Measurements from ENCODE around the gene RCAN2. TPM values are rescaled to one million over a fixed set of nuclear protein-coding genes. Genes with fewer than 3 reads are reported as not detected.

The RCAN2 gene
- total RNA-seq, 2 donors from 2014 or later, result 1.3 to 7.4 TPM

DNA sequence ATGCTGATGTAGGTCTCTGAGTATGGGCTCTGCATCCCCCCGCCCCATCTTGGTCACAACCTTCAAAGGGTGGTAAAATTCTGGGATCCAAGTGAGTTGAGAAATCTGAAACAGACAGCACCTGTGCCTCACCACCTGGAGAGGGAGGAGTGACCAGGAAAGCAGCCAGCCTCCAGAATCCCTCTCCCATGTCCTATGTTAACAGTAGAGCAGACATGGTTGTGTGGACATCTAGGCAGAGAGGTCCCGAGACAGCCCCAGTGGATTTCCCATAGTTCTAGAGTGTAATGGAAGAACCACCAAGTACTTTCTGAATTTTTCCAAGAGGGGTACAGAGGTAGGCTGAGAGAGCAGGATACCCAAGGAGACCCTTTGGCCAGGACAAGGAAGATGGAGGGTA is 216.7 kb downstream of the RCAN2 start:
- DNase-seq, result no peak
- no peaks in the 10 kb centered on the region for H3K4me1 Mint-ChIP-seq (ENCODE audit: low read depth)
- H3K4me3 Mint-ChIP-seq, result no peak overlapping the region
- ATAC-seq (replicated peaks in 1 of 2), result no peak
- H3K36me3 Mint-ChIP-seq (ENCODE audit: insufficient read depth in 2 of 2), result no peaks in the 10 kb centered on the region
- H3K27me3 Mint-ChIP-seq (ENCODE audit: low read depth), result peaks cover 34% of the 10 kb centered on the region
- no peak overlapping the region for H3K27ac Mint-ChIP-seq
- H3K9me3 Mint-ChIP-seq, result no peaks in the 10 kb centered on the region

DNA sequence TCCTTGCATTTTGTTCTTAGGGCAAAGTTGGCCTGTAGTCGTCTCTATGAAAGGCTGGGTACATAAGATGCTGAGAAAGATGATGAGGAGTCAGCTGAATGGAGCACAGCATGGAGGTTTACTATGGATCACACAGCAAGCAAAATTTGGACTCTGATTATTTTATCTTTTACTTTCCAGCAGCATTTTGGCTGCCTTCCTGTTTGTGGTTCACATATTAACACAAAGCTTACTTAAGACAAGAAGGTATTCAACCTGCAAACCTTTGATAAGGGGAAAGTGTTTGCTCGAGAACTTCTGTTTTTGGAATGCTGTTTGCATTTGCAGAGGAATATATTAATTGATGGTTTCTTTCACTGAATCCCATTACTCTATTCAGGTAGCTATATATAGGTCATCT is 217.3 kb downstream of the RCAN2 start:
- Mint-ChIP-seq H3K27ac (no peak overlapping the region), H3K27me3 (ENCODE audit: low read depth) (peaks cover 34% of the 10 kb centered on the region), H3K4me3 (no peak overlapping the region), H3K9me3 (no peaks in the 10 kb centered on the region), H3K36me3 (ENCODE audit: insufficient read depth in 2 of 2) (no peaks in the 10 kb centered on the region), H3K4me1 (ENCODE audit: low read depth) (no peaks in the 10 kb centered on the region)
- ATAC-seq (replicated peaks in 1 of 2) (no peak), DNase-seq (no peak)

DNA sequence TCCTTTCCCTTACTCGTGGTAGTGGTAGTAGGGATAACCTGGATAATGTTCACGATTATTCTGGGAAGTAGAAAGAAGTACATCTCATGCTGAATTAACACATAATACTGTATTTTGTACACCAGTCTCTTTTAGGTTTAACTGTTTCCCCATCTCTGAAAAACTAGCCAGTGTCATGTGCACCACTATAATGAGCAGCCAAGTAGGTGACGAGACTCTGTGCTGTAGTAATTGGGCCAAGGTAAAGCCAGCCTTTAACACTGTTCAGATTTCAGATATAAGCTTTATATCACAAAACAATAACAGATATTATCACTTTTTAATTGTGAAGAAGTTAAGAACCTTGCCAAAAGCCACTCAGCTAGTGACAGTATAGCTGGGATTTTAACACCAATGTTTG is 219.5 kb downstream of the RCAN2 start:
- no peak for DNase-seq
- Mint-ChIP-seq H3K4me3 (no peak overlapping the region), H3K4me1 (ENCODE audit: low read depth) (no peaks in the 10 kb centered on the region), H3K27me3 (ENCODE audit: low read depth) (peaks cover 24% of the 10 kb centered on the region), H3K36me3 (ENCODE audit: insufficient read depth in 2 of 2) (no peaks in the 10 kb centered on the region), H3K27ac (no peak overlapping the region), H3K9me3 (no peaks in the 10 kb centered on the region)
- no peak for ATAC-seq (replicated peaks in 1 of 2)

DNA sequence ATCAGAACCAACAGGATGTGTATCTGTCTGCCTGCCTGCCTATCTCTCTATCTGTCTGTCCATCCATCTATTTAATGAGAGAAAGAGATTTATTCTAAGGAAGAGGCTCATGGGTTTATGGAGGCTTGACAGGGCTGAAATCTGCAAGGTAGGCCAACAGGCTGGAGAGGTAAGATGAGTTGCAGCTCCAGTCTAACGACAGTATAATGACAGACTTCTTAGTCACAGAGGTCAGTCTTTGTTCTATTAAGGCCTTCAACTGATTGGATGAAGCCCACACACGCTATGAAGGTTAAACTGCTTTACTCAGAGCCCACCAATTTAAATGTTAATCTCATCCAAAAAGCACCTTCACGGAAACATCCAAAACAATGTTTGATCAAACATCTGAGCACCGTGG is 220.1 kb downstream of the RCAN2 start:
- no peak for DNase-seq
- peaks cover 24% of the 10 kb centered on the region for H3K27me3 Mint-ChIP-seq (ENCODE audit: low read depth)
- no peak overlapping the region for H3K4me3 Mint-ChIP-seq
- H3K9me3 Mint-ChIP-seq, result no peaks in the 10 kb centered on the region
- H3K4me1 Mint-ChIP-seq (ENCODE audit: low read depth), result no peaks in the 10 kb centered on the region
- H3K27ac Mint-ChIP-seq, result no peak overlapping the region
- no peak for ATAC-seq (replicated peaks in 1 of 2)
- no peaks in the 10 kb centered on the region for H3K36me3 Mint-ChIP-seq (ENCODE audit: insufficient read depth in 2 of 2)

DNA sequence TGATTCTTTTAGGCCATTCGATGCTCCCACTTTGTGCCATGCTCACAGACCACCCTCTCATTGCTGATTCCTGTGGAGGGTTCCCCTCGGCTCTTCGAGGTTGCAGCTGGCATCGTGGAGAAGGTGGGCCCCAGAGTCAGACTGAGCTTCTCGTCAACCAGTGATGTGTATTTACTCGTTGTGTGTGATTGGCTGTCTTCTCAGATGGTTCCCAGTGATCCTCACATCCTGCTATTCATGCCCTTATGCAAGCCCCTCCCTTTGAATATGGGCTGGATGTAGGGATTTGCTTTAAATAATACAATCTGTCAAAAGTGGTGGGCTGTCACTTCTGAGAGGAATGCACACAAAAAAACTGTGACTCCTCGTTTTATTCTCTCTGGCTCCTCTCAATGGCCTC is 220.9 kb downstream of the RCAN2 start:
- Mint-ChIP-seq H3K4me1 (ENCODE audit: low read depth) (no peaks in the 10 kb centered on the region), H3K27me3 (ENCODE audit: low read depth) (peaks cover 19% of the 10 kb centered on the region), H3K27ac (no peak overlapping the region), H3K4me3 (no peak overlapping the region), H3K9me3 (no peaks in the 10 kb centered on the region), H3K36me3 (ENCODE audit: insufficient read depth in 2 of 2) (no peaks in the 10 kb centered on the region)
- ATAC-seq (replicated peaks in 1 of 2) (no peak), DNase-seq (no peak)

DNA sequence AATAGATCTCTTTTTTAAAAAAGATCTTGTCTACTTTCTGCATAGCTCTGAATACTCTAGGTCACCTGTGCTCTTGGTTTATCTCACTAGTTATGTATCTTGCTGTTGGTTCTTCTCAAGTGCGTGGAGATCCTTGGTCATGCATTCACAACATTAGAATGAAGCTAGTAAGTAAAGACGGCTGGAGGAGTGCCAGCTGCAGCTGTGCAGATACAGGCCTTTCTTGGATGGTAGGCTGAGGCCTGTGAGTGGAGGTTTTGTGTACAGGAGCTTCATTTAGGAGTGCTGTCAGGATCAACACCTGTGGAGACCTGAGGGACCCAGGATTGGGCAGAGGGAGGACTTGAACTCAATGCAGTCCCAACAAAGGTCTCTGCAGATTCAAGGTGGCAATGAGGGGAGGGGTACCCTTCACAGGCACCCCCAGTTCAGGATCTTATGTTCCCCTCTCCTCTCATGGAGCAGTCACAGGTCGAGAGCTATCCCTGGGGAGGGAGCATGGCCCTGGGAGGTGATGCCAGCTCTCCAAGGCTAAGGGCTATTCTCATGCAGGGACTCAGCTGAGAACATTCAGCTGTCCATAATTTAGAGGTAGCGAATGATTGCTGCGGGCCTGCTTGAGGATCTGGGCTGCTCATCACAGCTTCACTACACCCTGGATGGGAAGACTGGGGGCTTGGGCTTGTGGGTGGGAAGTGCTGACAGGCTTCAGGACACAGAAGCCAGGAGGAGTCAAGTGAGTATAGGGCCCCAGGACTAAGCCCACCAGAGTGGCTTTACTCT is 221.6 kb downstream of the RCAN2 start:
- ATAC-seq (replicated peaks in 1 of 2) (no peak), DNase-seq (no peak)
- Mint-ChIP-seq H3K36me3 (ENCODE audit: insufficient read depth in 2 of 2) (no peaks in the 10 kb centered on the region), H3K27ac (no peak overlapping the region), H3K4me1 (ENCODE audit: low read depth) (no peaks in the 10 kb centered on the region), H3K4me3 (no peak overlapping the region), H3K27me3 (ENCODE audit: low read depth) (peaks cover 23% of the 10 kb centered on the region), H3K9me3 (no peaks in the 10 kb centered on the region)

DNA sequence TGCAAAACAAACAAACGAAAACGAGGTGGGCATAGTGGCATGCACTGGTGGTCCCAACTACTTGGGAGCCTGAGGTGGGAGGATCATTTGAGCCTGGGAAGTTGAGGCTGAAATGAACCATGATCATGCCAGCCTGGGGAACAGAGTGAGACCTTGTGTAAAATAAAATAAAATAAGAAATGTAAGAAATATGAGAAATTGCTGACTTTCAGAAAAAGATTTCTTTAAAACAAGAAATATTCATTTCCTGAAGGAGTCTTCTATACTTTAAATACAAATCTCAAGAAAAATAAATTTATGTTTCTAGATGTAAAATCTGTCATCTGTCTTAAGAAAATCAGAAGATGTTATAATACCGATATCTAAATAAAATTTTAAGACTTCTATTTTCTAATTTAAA is 223.7 kb downstream of the RCAN2 start:
- Mint-ChIP-seq H3K4me1 (ENCODE audit: low read depth) (no peaks in the 10 kb centered on the region), H3K4me3 (no peak overlapping the region), H3K27ac (no peak overlapping the region), H3K27me3 (ENCODE audit: low read depth) (peaks cover 17% of the 10 kb centered on the region), H3K9me3 (no peaks in the 10 kb centered on the region), H3K36me3 (ENCODE audit: insufficient read depth in 2 of 2) (peaks cover 0 to 1% of the 10 kb centered on the region in 2 donors)
- ATAC-seq (replicated peaks in 1 of 2) (no peak), DNase-seq (no peak)

DNA sequence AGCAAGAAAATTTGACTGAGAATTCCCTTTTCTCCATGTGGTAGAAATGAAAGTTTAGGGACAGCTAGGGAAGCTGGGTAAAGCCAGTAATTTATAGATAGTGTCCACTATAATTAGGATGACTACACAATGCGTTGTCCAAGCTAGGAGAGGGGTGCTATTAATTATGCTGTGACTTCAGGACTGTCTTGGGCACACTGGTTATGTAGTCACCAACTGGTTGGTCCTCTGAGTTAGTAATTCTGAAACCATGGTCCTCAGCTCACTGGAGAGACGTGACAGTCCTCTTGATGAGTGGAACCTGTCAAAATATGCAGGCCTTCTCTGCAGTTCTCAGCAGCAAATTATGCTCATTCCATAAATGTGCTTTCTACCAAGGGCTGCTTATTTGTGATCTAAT is 225.9 kb downstream of the RCAN2 start:
- Mint-ChIP-seq H3K4me3 (no peak overlapping the region), H3K27ac (no peak overlapping the region), H3K9me3 (no peaks in the 10 kb centered on the region), H3K27me3 (ENCODE audit: low read depth) (peaks cover 22% of the 10 kb centered on the region), H3K4me1 (ENCODE audit: low read depth) (no peaks in the 10 kb centered on the region), H3K36me3 (ENCODE audit: insufficient read depth in 2 of 2) (peaks cover 0 to 1% of the 10 kb centered on the region in 2 donors)
- DNase-seq, result no peak
- ATAC-seq (replicated peaks in 1 of 2), result no peak

DNA sequence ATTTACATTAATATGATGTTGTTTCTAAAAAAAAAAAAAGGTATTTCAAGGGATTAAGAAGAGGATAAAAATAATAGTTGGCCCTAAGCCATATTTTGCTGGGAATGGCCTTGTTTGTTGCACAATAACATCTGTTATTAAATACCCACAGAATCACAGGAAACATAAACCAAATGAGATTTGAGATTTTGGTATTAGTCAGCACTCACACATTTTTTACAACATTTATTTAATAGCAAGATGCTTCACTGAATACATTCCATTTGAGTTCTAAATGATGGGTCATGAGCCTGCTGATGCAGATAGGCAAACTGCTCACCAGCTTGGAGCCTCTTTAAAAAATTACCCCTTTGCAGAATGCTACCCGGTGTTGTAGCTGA is 227.6 kb downstream of the RCAN2 start:
- Mint-ChIP-seq H3K27me3 (ENCODE audit: low read depth) (peaks cover 22% of the 10 kb centered on the region), H3K4me3 (no peak overlapping the region), H3K27ac (no peak overlapping the region), H3K36me3 (ENCODE audit: insufficient read depth in 2 of 2) (peaks cover 0 to 1% of the 10 kb centered on the region in 2 donors), H3K4me1 (ENCODE audit: low read depth) (no peaks in the 10 kb centered on the region), H3K9me3 (no peaks in the 10 kb centered on the region)
- ATAC-seq (replicated peaks in 1 of 2) (no peak), DNase-seq (no peak)

DNA sequence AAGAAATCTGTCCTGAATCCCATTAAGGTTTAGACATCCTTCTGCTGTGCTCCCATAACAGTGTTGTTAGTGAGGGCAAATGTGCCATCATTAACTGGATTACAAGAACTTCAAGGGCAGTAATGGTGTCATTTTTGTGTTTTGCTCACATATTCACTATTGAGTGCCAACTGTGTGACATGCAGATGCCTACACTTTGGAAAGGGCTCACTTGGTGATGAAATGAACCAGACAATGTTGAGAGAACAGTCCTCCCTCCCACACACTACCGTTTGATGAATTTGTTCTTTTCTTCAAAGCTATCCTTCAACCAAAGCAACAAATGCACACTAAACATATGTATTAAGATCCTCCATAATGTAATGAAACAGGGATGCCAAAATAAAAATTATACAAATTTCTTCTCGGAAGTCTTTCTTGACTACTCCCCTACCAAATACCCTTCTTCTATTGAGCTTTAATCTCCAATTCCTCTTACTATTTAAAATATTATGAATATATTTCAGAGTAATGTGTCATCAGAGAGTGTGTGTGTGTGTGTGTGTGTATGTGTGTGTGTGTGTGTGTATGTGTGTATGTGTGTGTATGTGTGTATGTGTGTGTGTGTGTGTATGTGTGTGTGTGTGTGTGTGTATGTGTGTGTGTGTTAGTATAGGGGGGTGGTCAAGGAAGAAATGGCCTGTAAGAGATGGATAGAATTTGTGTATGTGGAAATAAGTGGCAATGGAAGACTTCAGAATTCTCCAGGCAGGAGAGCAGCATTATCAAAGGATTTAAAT is 228.1 kb downstream of the RCAN2 start:
- Mint-ChIP-seq H3K27ac (no peak overlapping the region), H3K36me3 (ENCODE audit: insufficient read depth in 2 of 2) (peaks cover 0 to 1% of the 10 kb centered on the region in 2 donors), H3K4me3 (no peak overlapping the region), H3K4me1 (ENCODE audit: low read depth) (no peaks in the 10 kb centered on the region), H3K9me3 (no peaks in the 10 kb centered on the region), H3K27me3 (ENCODE audit: low read depth) (peaks cover 22% of the 10 kb centered on the region)
- ATAC-seq (replicated peaks in 1 of 2) (no peak), DNase-seq (no peak)

DNA sequence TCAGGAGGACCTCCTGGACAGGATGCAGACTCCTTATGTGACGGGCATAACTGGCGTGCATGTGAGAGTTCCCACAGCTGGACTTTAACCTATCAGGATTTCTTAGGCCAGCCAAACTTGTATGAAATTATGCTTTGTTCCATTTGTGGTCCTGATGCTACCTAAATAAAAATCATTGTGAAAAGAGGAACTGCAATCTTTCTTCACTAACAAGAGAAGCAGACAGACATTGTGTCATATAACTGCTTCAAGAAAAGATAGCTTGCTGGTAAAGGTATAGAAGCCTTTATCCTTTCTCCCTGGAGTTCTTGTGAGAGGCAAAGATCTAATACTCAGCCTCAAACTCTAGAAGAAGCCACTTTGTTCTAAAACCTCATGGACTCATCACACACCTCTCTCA is 233.0 kb downstream of the RCAN2 start:
- Mint-ChIP-seq H3K9me3 (no peaks in the 10 kb centered on the region), H3K36me3 (ENCODE audit: insufficient read depth in 2 of 2) (peaks cover 0 to under 1% of the 10 kb centered on the region in 2 donors)
- no peak for ATAC-seq (replicated peaks in 1 of 2)

DNA sequence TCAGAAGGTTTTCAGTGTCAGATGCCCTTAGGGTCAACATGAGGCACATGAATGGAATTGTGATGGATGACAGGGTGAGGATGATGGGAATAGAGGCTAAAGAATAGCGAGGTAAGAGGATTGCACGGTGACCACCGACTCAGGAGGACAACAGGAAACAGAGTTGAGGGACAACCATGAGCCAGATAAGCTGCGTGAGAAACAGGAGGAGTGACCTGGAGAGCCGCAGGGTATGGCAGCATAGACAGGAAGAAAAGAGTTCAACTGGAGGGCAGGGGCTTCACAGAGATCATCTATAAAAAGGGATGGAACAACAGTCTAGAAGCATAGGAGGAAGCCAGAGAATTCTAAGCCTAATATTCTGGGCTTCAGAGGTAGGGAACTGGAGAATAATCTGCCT is 235.7 kb downstream of the RCAN2 start:
- H3K4me1 Mint-ChIP-seq (ENCODE audit: low read depth), result no peaks in the 10 kb centered on the region
- no peak overlapping the region for H3K27ac Mint-ChIP-seq
- H3K36me3 Mint-ChIP-seq (ENCODE audit: insufficient read depth in 2 of 2), result no peaks in the 10 kb centered on the region
- DNase-seq, result no peak
- no peaks in the 10 kb centered on the region for H3K27me3 Mint-ChIP-seq (ENCODE audit: low read depth)
- no peak for ATAC-seq (replicated peaks in 1 of 2)
- H3K9me3 Mint-ChIP-seq, result no peaks in the 10 kb centered on the region
- H3K4me3 Mint-ChIP-seq, result no peak overlapping the region

More for the DNA sequence above, 233.0 kb downstream of the RCAN2 start:
- no peak for DNase-seq
- H3K27me3 Mint-ChIP-seq (ENCODE audit: low read depth), result peaks cover 12% of the 10 kb centered on the region
- H3K4me1 Mint-ChIP-seq (ENCODE audit: low read depth), result no peaks in the 10 kb centered on the region
- no peak overlapping the region for H3K27ac Mint-ChIP-seq
- no peak overlapping the region for H3K4me3 Mint-ChIP-seq

DNA sequence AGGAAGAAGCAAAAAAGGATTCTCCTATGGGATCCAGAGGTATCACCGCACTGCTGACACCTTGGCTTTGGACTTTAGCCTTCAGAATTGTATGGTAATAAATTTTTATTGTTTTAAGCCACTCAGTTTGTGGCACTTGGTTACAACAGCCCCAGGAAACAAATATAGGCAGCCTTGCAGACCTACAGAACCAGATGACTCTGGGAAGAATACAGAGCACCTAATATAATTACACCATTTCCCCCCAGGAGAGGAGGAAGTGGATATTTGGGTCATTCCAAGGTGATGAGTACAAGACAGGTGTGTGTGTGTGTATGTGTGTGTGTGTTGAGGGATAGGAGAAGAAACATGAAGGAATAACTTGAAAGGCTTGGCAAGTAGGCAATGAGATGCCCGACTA is 236.3 kb downstream of the RCAN2 start:
- H3K4me3 Mint-ChIP-seq, result no peak overlapping the region

More for the DNA sequence above, 236.3 kb downstream of the RCAN2 start:
- no peak overlapping the region for H3K27ac Mint-ChIP-seq
- ATAC-seq (replicated peaks in 1 of 2), result no peak
- H3K9me3 Mint-ChIP-seq, result no peaks in the 10 kb centered on the region
- no peak for DNase-seq
- no peaks in the 10 kb centered on the region for H3K4me1 Mint-ChIP-seq (ENCODE audit: low read depth)
- no peaks in the 10 kb centered on the region for H3K36me3 Mint-ChIP-seq (ENCODE audit: insufficient read depth in 2 of 2)
- no peaks in the 10 kb centered on the region for H3K27me3 Mint-ChIP-seq (ENCODE audit: low read depth)
